Mammary epithelial cell (primary cell): Measurements from ENCODE around the gene FSTL4.

Experiments
- CTCF ChIP-seq, 2 donors: IDR thresholded peaks in 1 of 2; conservative IDR thresholded peaks in 1 of 2; 2 replicates each; pipeline ENCODE4 v1.5.1; 2011 to 2012; ENCODE audit warnings: inconsistent platforms in 2 of 2, low read length in 2 of 2, mild to moderate bottlenecking in 2 of 2, control low read depth in 1 of 2, low read depth in 1 of 2; ENCODE audit not compliant: insufficient read depth in 1 of 2; ENCODE audit errors: extremely low read depth in 1 of 2
- EZH2 ChIP-seq: IDR thresholded peaks from 2 replicates; pipeline ENCODE4 v1.6.1; 2012; ENCODE audit warnings: low read length, inconsistent platforms, borderline replicate concordance

- TF ChIP-seq CTCF (conservative IDR thresholded peaks at IDR 0.05 in 1 of 2, IDR thresholded peaks at IDR 0.05 in 1 of 2; ENCODE audit: extremely low read depth in 1 of 2, insufficient read depth in 1 of 2, low read depth in 1 of 2, low read length in 2 of 2), result no peak
- TF ChIP-seq EZH2, result no peak
Measured at GRCh38 chr5:133439859-133440258, 172.5 kb downstream of the FSTL4 start.
